ENCODE results near the gene USP17L24. TPM values are rescaled to one million over a fixed set of nuclear protein-coding genes. Genes with fewer than 3 reads are reported as not detected.
"Not testable (repeated sequence)": the region's sequence is repeated elsewhere in the genome, so short reads cannot be mapped to it uniquely, and the experiment has no call there.

The USP17L24 gene
- not detected for total RNA-seq

- H3K36me3 ChIP-seq; H3K4me1 ChIP-seq; H3K4me3 ChIP-seq; intact Hi-C loops (cut with DNase I); H3K27me3 ChIP-seq; DNase-seq (ENCODE audit: extremely low spot score in 2 of 2); H3K27ac ChIP-seq; H3K9me3 ChIP-seq: not testable (repeated sequence)
Observed at GRCh38 chr4:9324865-9325264, at the start of gene USP17L24. TSS of gene USP17L24 (plus strand) at chr4:9325165. CDS start at chr4:9325165, 0 bp downstream.

GRCh38 chr4:9324191-9324590 is 774 bp upstream of the USP17L24 start:
- H3K4me1 ChIP-seq, H3K27me3 ChIP-seq, H3K4me3 ChIP-seq: not testable (repeated sequence)

GRCh38 chr4:9329611-9330010 is 4.6 kb downstream of the USP17L24 start, which contains the start of gene USP17L25:
TSS of gene USP17L25 (plus strand) at chr4:9329911. CDS start at chr4:9329911, 0 bp downstream.
- H3K4me1 ChIP-seq; H3K4me3 ChIP-seq; intact Hi-C loops (cut with DNase I); H3K36me3 ChIP-seq; H3K9me3 ChIP-seq; H3K27me3 ChIP-seq; H3K27ac ChIP-seq; DNase-seq (ENCODE audit: extremely low spot score in 2 of 2): not testable (repeated sequence)

More at GRCh38 chr4:9324191-9324590, 774 bp upstream of the USP17L24 start:
- H3K9me3 ChIP-seq; intact Hi-C loops (cut with DNase I); H3K27ac ChIP-seq; DNase-seq (ENCODE audit: extremely low spot score in 2 of 2); H3K36me3 ChIP-seq: not testable (repeated sequence)

GRCh38 chr4:9334358-9334757 is 9.4 kb downstream of the USP17L24 start, which contains the start of gene USP17L26:
TSS of gene USP17L26 (plus strand) at chr4:9334658. CDS start at chr4:9334658, 0 bp downstream.
- H3K4me1 ChIP-seq; H3K4me3 ChIP-seq; H3K27ac ChIP-seq; DNase-seq (ENCODE audit: extremely low spot score in 2 of 2); H3K27me3 ChIP-seq; H3K36me3 ChIP-seq; H3K9me3 ChIP-seq; intact Hi-C loops (cut with DNase I): not testable (repeated sequence)

- H3K4me3 ChIP-seq; H3K27me3 ChIP-seq; intact Hi-C loops (cut with DNase I); H3K36me3 ChIP-seq; DNase-seq (ENCODE audit: extremely low spot score in 2 of 2); H3K4me1 ChIP-seq; H3K27ac ChIP-seq; H3K9me3 ChIP-seq: not testable (repeated sequence)
Observed at GRCh38 chr4:9339103-9339502, 14.1 kb downstream of the USP17L24 start, which contains the start of gene USP17L5. TSS of gene USP17L5 (plus strand) at chr4:9339403. CDS start at chr4:9339403, 0 bp downstream.

- H3K27me3 ChIP-seq; H3K9me3 ChIP-seq; intact Hi-C loops (cut with DNase I); H3K4me1 ChIP-seq; H3K4me3 ChIP-seq; DNase-seq (ENCODE audit: extremely low spot score in 2 of 2); H3K27ac ChIP-seq; H3K36me3 ChIP-seq: not testable (repeated sequence)
Observed at GRCh38 chr4:9343848-9344247, 18.9 kb downstream of the USP17L24 start, which contains the start of gene USP17L27. TSS of gene USP17L27 (plus strand) at chr4:9344148. CDS start at chr4:9344148, 0 bp downstream.

GRCh38 chr4:9348593-9348992 is 23.6 kb downstream of the USP17L24 start, which contains the start of gene USP17L28:
TSS of gene USP17L28 (plus strand) at chr4:9348893. CDS start at chr4:9348893, 0 bp downstream.
- H3K36me3 ChIP-seq; H3K4me1 ChIP-seq; H3K27ac ChIP-seq; intact Hi-C loops (cut with DNase I); H3K9me3 ChIP-seq; H3K4me3 ChIP-seq; H3K27me3 ChIP-seq; DNase-seq (ENCODE audit: extremely low spot score in 2 of 2): not testable (repeated sequence)

GRCh38 chr4:9350866-9351265 is 25.9 kb downstream of the USP17L24 start:
- DNase-seq (ENCODE audit: extremely low spot score in 2 of 2); H3K9me3 ChIP-seq; H3K4me3 ChIP-seq; H3K4me1 ChIP-seq; H3K36me3 ChIP-seq; H3K27ac ChIP-seq; H3K27me3 ChIP-seq; intact Hi-C loops (cut with DNase I): not testable (repeated sequence)

GRCh38 chr4:9353338-9353737 is 28.4 kb downstream of the USP17L24 start, which contains the start of gene USP17L29:
TSS of gene USP17L29 (plus strand) at chr4:9353638. CDS start at chr4:9353638, 0 bp downstream.
- H3K9me3 ChIP-seq; H3K27ac ChIP-seq; DNase-seq (ENCODE audit: extremely low spot score in 2 of 2); H3K4me3 ChIP-seq; H3K27me3 ChIP-seq; H3K36me3 ChIP-seq; H3K4me1 ChIP-seq; intact Hi-C loops (cut with DNase I): not testable (repeated sequence)

- H3K27me3 ChIP-seq; H3K27ac ChIP-seq; H3K4me1 ChIP-seq; H3K36me3 ChIP-seq; H3K4me3 ChIP-seq; intact Hi-C loops (cut with DNase I); H3K9me3 ChIP-seq; DNase-seq (ENCODE audit: extremely low spot score in 2 of 2): not testable (repeated sequence)
Observed at GRCh38 chr4:9362829-9363228, 37.9 kb downstream of the USP17L24 start, which contains the start of gene USP17L30. TSS of gene USP17L30 (plus strand) at chr4:9363129. CDS start at chr4:9363129, 0 bp downstream.

Other genes with a start within 250 kb of the USP17L24 start
- gene FAM90A26, start 154.8 kb upstream of the USP17L24 start, total RNA-seq = not detected
- gene USP17L10, start 114.5 kb upstream of the USP17L24 start, total RNA-seq = not detected
- gene USP17L11, start 109.8 kb upstream of the USP17L24 start, total RNA-seq = not detected
- not detected for gene USP17L12, start 105.0 kb upstream of the USP17L24 start, total RNA-seq
- gene USP17L13, start 100.3 kb upstream of the USP17L24 start, total RNA-seq = not detected
- not detected for gene USP17L15, start 90.8 kb upstream of the USP17L24 start, total RNA-seq
- gene USP17L17, start 81.3 kb upstream of the USP17L24 start, total RNA-seq = not detected
- gene USP17L18, start 76.5 kb upstream of the USP17L24 start, total RNA-seq = not detected
- gene USP17L19, start 71.8 kb upstream of the USP17L24 start, total RNA-seq = not detected
- gene USP17L20, start 67.0 kb upstream of the USP17L24 start, total RNA-seq = not detected
- gene USP17L21, start 62.3 kb upstream of the USP17L24 start, total RNA-seq = not detected
- not detected for gene USP17L22, start 57.5 kb upstream of the USP17L24 start, total RNA-seq
- gene USP17L25, start 4.7 kb downstream of the USP17L24 start, total RNA-seq = not detected
- not detected for gene USP17L26, start 9.5 kb downstream of the USP17L24 start, total RNA-seq
- not detected for gene USP17L5, start 14.2 kb downstream of the USP17L24 start, total RNA-seq
- not detected for gene USP17L27, start 19.0 kb downstream of the USP17L24 start, total RNA-seq
- gene USP17L28, start 23.7 kb downstream of the USP17L24 start, total RNA-seq = not detected
- gene USP17L29, start 28.5 kb downstream of the USP17L24 start, total RNA-seq = not detected
- gene USP17L30, start 38.0 kb downstream of the USP17L24 start, total RNA-seq = not detected
- gene DEFB131A, start 119.2 kb downstream of the USP17L24 start, total RNA-seq = not detected